GM12891 (cell line): Measurements from ENCODE around the gene RRP8.

Source experiments
- DNase-seq: peaks from one replicate; pipeline ENCODE4 v3.0.0; 2011; ENCODE audit warnings: low spot score; ENCODE audit not compliant: insufficient read length
- FAIRE-seq: peaks from 2 replicates; lab custom pipeline; 2011; peaks lifted over from hg19 to GRCh38; lab: Jason Lieb, UNC
- PAX5 ChIP-seq: IDR thresholded peaks from 2 replicates; pipeline ENCODE4 v1.6.1; 2011; ENCODE audit warnings: low read length, moderate library complexity, mild to moderate bottlenecking; ENCODE audit not compliant: insufficient read depth, severe bottlenecking
- POLR2A ChIP-seq: IDR thresholded peaks from 2 replicates; pipeline ENCODE4 v1.6.1; 2011; ENCODE audit warnings: low read depth, low read length, control low read depth
- POLR2AphosphoS5 ChIP-seq: IDR thresholded peaks from 2 replicates; pipeline ENCODE4 v1.6.1; 2011; ENCODE audit warnings: low read depth, low read length, control low read depth
- POU2F2 ChIP-seq: IDR thresholded peaks from 2 replicates; pipeline ENCODE4 v1.6.1; 2011; ENCODE audit warnings: low read depth, mild to moderate bottlenecking, control low read depth, low read length, moderate library complexity
- SPI1 ChIP-seq: IDR thresholded peaks from 2 replicates; pipeline ENCODE4 v1.6.1; 2011; ENCODE audit warnings: low read depth, low read length, control low read depth
- TAF1 ChIP-seq: IDR thresholded peaks from 2 replicates; pipeline ENCODE4 v1.6.1; 2011; ENCODE audit warnings: low read depth, low read length, control low read depth

Gene RRP8

DNA sequence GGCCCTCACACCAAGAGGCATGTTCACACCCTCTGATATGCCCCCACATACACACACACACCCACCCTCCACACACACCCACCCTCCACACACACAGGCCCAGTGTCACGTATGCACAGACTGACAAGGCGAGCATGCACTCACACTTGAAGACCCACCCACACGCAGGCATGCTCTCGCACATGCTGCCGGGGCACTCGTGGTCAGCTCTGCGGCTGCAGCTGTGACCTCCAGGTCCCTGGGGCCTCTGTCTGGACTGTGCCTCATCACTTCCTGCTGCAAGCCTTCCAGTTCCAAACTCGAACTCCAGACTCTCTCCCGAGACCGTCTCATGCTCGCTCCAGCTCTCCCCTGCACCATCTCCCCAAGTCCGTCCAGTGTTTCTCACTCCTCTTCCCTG is 42.7 kb upstream of the RRP8 start:
- peak; percentile 20 for FAIRE-seq
- no peak for DNase-seq
- TF ChIP-seq SPI1 (no peak), POU2F2 (no peak), POLR2AphosphoS5 (no peak), POLR2A (no peak), PAX5 (no peak), TAF1 (no peak)

DNA sequence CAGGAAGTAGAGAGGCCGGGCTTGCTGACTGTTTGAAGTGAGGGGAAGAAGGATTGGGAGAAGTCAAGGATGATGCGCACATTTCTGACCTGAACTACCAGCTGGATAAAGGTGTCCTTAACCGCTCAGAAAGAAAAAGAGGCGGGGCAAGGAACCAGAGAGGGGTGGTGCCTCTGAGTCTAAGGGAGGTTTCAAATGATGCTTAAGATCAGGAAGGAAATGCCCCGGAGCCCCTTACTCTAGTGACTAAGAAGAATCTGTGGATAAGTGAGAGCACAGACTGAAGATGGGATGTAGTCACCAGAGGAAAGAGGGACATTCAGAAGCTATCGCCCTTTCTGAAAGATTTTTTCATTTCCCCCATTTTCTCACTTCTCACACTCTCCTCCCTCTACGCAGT is 39.5 kb upstream of the RRP8 start:
- FAIRE-seq (no peak), DNase-seq (no peak)
- TF ChIP-seq POU2F2 (no peak), POLR2A (no peak), TAF1 (no peak), PAX5 (no peak), POLR2AphosphoS5 (no peak), SPI1 (no peak)

DNA sequence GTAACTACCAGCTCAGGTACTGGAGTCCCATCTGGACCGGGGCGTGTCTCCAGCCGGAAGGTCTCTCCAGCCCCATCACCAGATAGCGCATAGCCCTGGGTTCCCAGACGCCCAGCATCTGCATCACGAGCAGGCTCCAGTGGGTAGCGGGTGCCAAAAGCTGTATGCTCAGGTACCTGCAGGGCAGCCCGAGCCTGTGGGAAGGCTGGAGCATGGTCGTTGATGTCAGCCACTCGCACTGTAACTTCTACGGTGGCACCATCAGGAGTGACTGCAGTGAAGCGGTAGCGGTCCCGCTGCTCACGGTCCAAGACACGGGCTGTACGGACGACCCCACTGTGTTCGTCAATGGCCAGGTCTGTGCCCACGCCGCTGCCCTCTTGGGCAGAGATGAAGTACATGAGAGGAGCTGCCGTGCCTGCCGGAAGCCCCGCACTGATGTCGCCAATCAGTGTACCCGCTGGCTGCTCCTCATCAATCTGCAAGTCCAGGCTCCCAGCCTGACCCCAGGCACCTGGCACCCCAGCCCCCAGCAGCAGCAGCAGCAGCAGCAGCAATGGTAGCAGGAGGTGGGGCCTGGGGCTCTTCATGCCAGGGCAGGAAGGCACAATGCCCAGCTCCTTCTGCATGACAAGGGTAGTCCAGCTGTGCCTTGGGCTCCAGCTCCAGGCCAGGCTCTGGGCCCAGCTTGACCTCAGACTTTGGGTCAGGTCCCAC is 37.7 kb upstream of the RRP8 start:
- FAIRE-seq: no peak
- DNase-seq: no peak
- TF ChIP-seq POLR2A (no peak), SPI1 (no peak), POLR2AphosphoS5 (no peak), PAX5 (no peak), TAF1 (no peak), POU2F2 (no peak)

- FAIRE-seq (no peak), DNase-seq (no peak)
- TF ChIP-seq PAX5 (no peak), SPI1 (no peak), POU2F2 (no peak), TAF1 (no peak), POLR2A (no peak), POLR2AphosphoS5 (no peak)
These were observed 36.9 kb upstream of the RRP8 start for GRCh38 chr11:6640036-6640984.

GRCh38 chr11:6638429-6638828 is 35.0 kb upstream of the RRP8 start:
- DNase-seq (no peak), FAIRE-seq (no peak)
- no peak for TF ChIP-seq SPI1
- no peak for TF ChIP-seq PAX5
- no peak for TF ChIP-seq POU2F2
- TF ChIP-seq TAF1: no peak
- TF ChIP-seq POLR2AphosphoS5: no peak

- no peak for FAIRE-seq
- TF ChIP-seq PAX5 (no peak), SPI1 (no peak), POLR2A (no peak), POLR2AphosphoS5 (no peak), POU2F2 (no peak), TAF1 (no peak)
- DNase-seq: no peak
These were observed 34.5 kb upstream of the RRP8 start for GRCh38 chr11:6637871-6638270.

DNA sequence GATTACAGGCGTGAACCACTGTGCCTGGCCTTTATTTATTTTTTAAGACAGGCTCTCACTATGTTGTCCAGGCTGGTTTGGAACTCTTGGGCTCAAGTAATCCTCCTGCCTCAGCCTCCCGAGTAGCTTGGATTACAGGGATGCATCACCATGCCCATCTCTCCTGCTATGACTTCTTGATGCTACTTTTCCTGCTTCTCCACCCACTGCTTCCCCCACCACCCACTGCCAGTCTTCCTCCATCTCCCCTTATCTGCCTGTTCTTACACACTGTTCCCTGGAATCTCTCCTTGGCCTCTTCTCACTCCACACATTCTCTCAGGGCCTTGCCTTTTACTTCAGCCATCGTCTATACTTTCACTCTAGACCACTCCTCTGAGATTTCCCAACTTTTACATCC is 33.1 kb upstream of the RRP8 start:
- no peak for DNase-seq
- FAIRE-seq: no peak
- no peak for TF ChIP-seq TAF1
- TF ChIP-seq POLR2A: no peak
- TF ChIP-seq PAX5: no peak
- TF ChIP-seq POU2F2: no peak
- TF ChIP-seq SPI1: no peak
- TF ChIP-seq POLR2AphosphoS5: no peak

DNA sequence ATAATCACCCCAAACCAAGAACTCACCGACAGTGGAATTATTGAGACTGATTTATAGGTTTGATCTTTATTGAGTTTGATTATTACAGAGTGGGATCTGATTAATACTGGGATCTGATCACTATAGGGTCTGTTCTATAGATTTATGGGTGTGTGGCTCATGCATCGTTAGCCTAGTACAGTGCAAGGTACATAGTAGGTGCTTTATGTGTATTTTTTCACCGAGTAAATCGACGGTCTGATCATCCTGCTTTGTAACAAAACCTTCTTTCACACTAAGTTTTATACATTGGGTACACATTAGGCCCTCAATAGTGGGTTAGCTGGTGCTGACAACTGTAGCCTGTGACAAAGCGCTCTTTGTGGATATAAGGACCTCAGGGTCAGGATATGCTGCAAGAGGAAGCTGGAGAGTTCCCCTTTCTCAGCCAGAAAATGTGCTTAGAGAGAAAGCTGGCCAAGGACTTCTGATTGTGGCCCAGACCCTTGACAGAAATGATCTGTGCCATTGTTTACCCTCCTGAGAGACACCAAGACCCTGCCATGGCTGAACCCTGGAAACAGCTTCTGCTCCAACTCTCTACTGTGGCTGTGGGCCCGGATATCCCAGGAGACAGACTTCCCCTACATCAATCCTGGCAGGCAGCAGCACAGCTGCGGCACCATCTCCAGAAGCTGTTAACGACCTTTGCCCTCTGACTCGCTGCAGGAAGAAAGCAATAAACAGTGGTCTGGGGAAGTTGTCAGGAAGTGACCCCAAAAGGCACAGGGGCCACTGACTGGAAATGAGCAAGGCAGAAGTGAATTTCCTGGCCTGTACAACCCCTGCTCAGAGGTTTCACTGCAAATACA is 31.9 kb upstream of the RRP8 start:
- TF ChIP-seq PAX5 (no peak), POLR2A (no peak), TAF1 (no peak)
- FAIRE-seq: peak; percentile 65

GRCh38 chr11:6634534-6634933 is 31.1 kb upstream of the RRP8 start:
- no peak for DNase-seq
- no peak for TF ChIP-seq POLR2A
- TF ChIP-seq POLR2AphosphoS5: no peak
- TF ChIP-seq TAF1: no peak
- no peak for TF ChIP-seq SPI1
- TF ChIP-seq POU2F2: no peak
- no peak for TF ChIP-seq PAX5
- no peak for FAIRE-seq

More for the DNA sequence above, 31.9 kb upstream of the RRP8 start:
- no peak for DNase-seq
